WTC11 (cell line): ENCODE measurements around the gene PCDHA1. TPM values are rescaled to one million over a fixed set of nuclear protein-coding genes. Genes with fewer than 3 reads are reported as not detected.

Source experiments
- ATAC-seq: fragments of 200-7000 bp; cut with Tn5 transposase; 2 replicates; pipeline ENCODE4 v1.10.0; 2021; ENCODE audit warnings: mild to moderate bottlenecking, moderate library complexity
- CTCF ChIA-PET: fragments of 300-600 bp; sonication (Branson Sonifier 250); formaldehyde crosslinking; loops from one replicate; lab custom pipeline; 2021; ENCODE audit warnings: antibody characterized with exemption; lab: Charles Lee
- POLR2A ChIA-PET: fragments of 350-600 bp; sonication (Branson Sonifier 250); formaldehyde crosslinking; loops from one replicate; lab custom pipeline; 2021; ENCODE audit warnings: antibody characterized with exemption; lab: Charles Lee
- DNase-seq: peaks from one replicate; pipeline ENCODE4 v3.0.0; 2021; ENCODE audit warnings: low spot score
- H3K27ac Mint-ChIP-seq: 2 replicates; pipeline ENCODE4 v1.8.0; 2021; ENCODE audit warnings: mixed read lengths
- H3K27me3 Mint-ChIP-seq: 2 replicates; pipeline ENCODE4 v1.8.0; 2021; ENCODE audit warnings: low read depth, mild to moderate bottlenecking, moderate library complexity, mixed read lengths
- H3K36me3 Mint-ChIP-seq: 2 replicates; pipeline ENCODE4 v1.8.0; 2021; ENCODE audit warnings: mixed read lengths
- H3K4me1 Mint-ChIP-seq: 2 replicates; pipeline ENCODE4 v1.8.0; 2022; ENCODE audit warnings: mixed read lengths
- H3K4me3 Mint-ChIP-seq: 2 replicates; pipeline ENCODE4 v1.8.0; 2021; ENCODE audit warnings: mild to moderate bottlenecking, moderate library complexity, mixed read lengths
- H3K9me3 Mint-ChIP-seq: 2 replicates; pipeline ENCODE4 v1.8.0; 2021; ENCODE audit warnings: mixed read lengths
- CBFB ChIP-seq: sonication (generic); formaldehyde crosslinking; IDR thresholded peaks from 2 replicates; pipeline ENCODE4 v1.8.1; 2022; ENCODE audit warnings: mild to moderate bottlenecking, low read depth, missing genetic modification reagents
- CTCF ChIP-seq: fragments of 200-600 bp; IDR thresholded peaks from 2 replicates; pipeline ENCODE4 v1.8.0; 2022; ENCODE audit warnings: antibody characterized with exemption
- E2F4 ChIP-seq: sonication (generic); formaldehyde crosslinking; IDR thresholded peaks from 2 replicates; pipeline ENCODE4 v1.8.1; 2022; ENCODE audit warnings: low read depth, mild to moderate bottlenecking, moderate library complexity, missing genetic modification reagents, borderline replicate concordance
- FOXJ3 ChIP-seq: sonication (generic); formaldehyde crosslinking; IDR thresholded peaks from 2 replicates; pipeline ENCODE4 v1.9.0; 2021; ENCODE audit warnings: missing genetic modification reagents, mild to moderate bottlenecking, borderline replicate concordance
- FOXP4 ChIP-seq: sonication (generic); formaldehyde crosslinking; IDR thresholded peaks from 2 replicates; pipeline ENCODE4 v1.8.0; 2022; ENCODE audit warnings: mild to moderate bottlenecking, missing genetic modification reagents
- HMGXB4 ChIP-seq: sonication (generic); formaldehyde crosslinking; IDR thresholded peaks from 2 replicates; pipeline ENCODE4 v1.8.1; 2023; ENCODE audit warnings: mild to moderate bottlenecking, moderate library complexity, missing genetic modification reagents
- PREB ChIP-seq: sonication (generic); formaldehyde crosslinking; IDR thresholded peaks from 2 replicates; pipeline ENCODE4 v1.8.1; 2022; ENCODE audit warnings: mild to moderate bottlenecking, missing genetic modification reagents, moderate library complexity, borderline replicate concordance
- SMAD4 ChIP-seq: sonication (generic); formaldehyde crosslinking; IDR thresholded peaks from 2 replicates; pipeline ENCODE4 v1.8.0; 2022; ENCODE audit warnings: mild to moderate bottlenecking, missing genetic modification reagents
- TCF7 ChIP-seq: sonication (generic); formaldehyde crosslinking; IDR thresholded peaks from 2 replicates; pipeline ENCODE4 v1.8.0; 2022; ENCODE audit warnings: mild to moderate bottlenecking, low read depth, missing genetic modification reagents, moderate library complexity
- TP53 ChIP-seq: sonication (generic); formaldehyde crosslinking; IDR thresholded peaks from 2 replicates; pipeline ENCODE4 v1.8.1; 2023; ENCODE audit warnings: mild to moderate bottlenecking, missing genetic modification reagents
- ZNF219 ChIP-seq: sonication (generic); formaldehyde crosslinking; IDR thresholded peaks from 2 replicates; pipeline ENCODE4 v1.8.0; 2023; ENCODE audit warnings: missing genetic modification reagents, mild to moderate bottlenecking, borderline replicate concordance
- ZNF425 ChIP-seq: fragments of 250-450 bp; sonication (Bioruptor Pico); conservative IDR thresholded peaks from 2 replicates; pipeline ENCODE4 v1.9.0; 2021; ENCODE audit warnings: mild to moderate bottlenecking
- total RNA-seq: library from RNA; stranded (reverse); gene quantifications from 3 replicates; pipeline ENCODE4 v1.2.3, GENCODE V29; 2021
- TF ChIP-seq, protein P1 (sequence below): fragments of 250-450 bp; sonication (Bioruptor Pico); IDR thresholded peaks from 2 replicates; pipeline ENCODE4 v1.8.0; 2021; ENCODE audit warnings: mild to moderate bottlenecking

The PCDHA1 gene
- total RNA-seq, 1 experiment from 2014 or later: 2.4 TPM

GRCh38 chr5:141031006-141031405, 245.1 kb downstream of the PCDHA1 start:
- no peaks in the 10 kb centered on the region for H3K36me3 Mint-ChIP-seq
- POLR2A ChIA-PET: no interaction called here
- CTCF ChIA-PET: no interaction called here
- no peaks in the 10 kb centered on the region for H3K27me3 Mint-ChIP-seq
- ATAC-seq (no peak), DNase-seq (no peak)
- H3K27ac Mint-ChIP-seq: no peak overlapping the region
- no peak overlapping the region for H3K4me3 Mint-ChIP-seq
- no peak for TF ChIP-seq TP53 (CRISPR knock-in tag)
- TF ChIP-seq, protein P1, sequence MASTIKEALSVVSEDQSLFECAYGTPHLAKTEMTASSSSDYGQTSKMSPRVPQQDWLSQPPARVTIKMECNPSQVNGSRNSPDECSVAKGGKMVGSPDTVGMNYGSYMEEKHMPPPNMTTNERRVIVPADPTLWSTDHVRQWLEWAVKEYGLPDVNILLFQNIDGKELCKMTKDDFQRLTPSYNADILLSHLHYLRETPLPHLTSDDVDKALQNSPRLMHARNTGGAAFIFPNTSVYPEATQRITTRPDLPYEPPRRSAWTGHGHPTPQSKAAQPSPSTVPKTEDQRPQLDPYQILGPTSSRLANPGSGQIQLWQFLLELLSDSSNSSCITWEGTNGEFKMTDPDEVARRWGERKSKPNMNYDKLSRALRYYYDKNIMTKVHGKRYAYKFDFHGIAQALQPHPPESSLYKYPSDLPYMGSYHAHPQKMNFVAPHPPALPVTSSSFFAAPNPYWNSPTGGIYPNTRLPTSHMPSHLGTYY (CRISPR knock-in tag): no peak
- no peak for TF ChIP-seq HMGXB4
- TF ChIP-seq FOXJ3 (CRISPR knock-in tag): no peak
- TF ChIP-seq CBFB (CRISPR knock-in tag): no peak
- no peak for TF ChIP-seq FOXP4 (CRISPR knock-in tag)
- TF ChIP-seq ZNF219: no peak
- no peak for TF ChIP-seq E2F4
- H3K4me1 Mint-ChIP-seq: 0 out of 2 replicates have a peak, but pooled peaks cover 3% of the 10 kb centered on the region
- no peaks in the 10 kb centered on the region for H3K9me3 Mint-ChIP-seq

GRCh38 chr5:141032626-141033025, 246.7 kb downstream of the PCDHA1 start:
- no peaks in the 10 kb centered on the region; the same call in 1 of the 2 replicates for H3K4me1 Mint-ChIP-seq
- CTCF ChIA-PET: interaction anchor here (0.7 to 2.0 kb wide), 13 partner anchors 9 to 191 kb away, joined by 3 to 17 read pairs (median 4); partner anchors contain the start of genes PCDHA10, PCDHA11, PCDHA13 and PCDHA8
- peak; percentile 48; the same call in 1 of the 2 replicates for ATAC-seq
- POLR2A ChIA-PET: no interaction called here
- no peaks in the 10 kb centered on the region for H3K9me3 Mint-ChIP-seq
- H3K4me3 Mint-ChIP-seq: no peak overlapping the region
- TF ChIP-seq ZNF219: no peak
- TF ChIP-seq TCF7 (CRISPR knock-in tag): no peak
- DNase-seq: no peak
- no peaks in the 10 kb centered on the region for H3K27me3 Mint-ChIP-seq
- no peak overlapping the region for H3K27ac Mint-ChIP-seq
- no peaks in the 10 kb centered on the region for H3K36me3 Mint-ChIP-seq

DNA sequence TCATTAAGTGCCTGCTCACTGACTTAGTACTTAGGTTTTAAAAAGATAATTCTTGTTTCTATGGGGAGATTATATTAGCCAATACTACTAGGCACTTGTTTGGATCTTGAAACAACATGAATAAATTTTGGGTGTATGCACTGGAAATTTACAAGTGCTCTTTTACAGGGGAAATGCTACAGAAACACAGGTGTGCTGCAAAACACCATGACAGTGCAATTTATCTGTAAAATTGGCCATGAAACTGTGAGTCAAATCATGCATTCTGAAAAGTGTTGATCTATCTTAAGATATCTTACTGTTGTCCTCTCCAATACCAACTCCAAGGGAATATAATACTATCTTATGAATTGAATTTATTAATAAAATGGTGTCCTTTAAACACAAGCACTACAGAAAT, 253.1 kb downstream of the PCDHA1 start:
- ChIA-PET POLR2A (interaction anchor here (1.3 to 2.4 kb wide), 2 partner anchors 37 to 112 kb away, joined by 6 to 50 read pairs; partner anchors contain the start of gene PCDHAC1), CTCF (interaction anchor here (1.0 to 3.9 kb wide), 17 partner anchors 39 to 197 kb away, joined by 3 to 243 read pairs (median 15); partner anchors contain the start of genes PCDHA11, PCDHA13, PCDHA8 and PCDHAC1)
- Mint-ChIP-seq H3K4me3 (no peak overlapping the region; the same call in 1 of the 2 replicates), H3K4me1 (peaks cover 4% of the 10 kb centered on the region), H3K9me3 (no peaks in the 10 kb centered on the region), H3K27ac (0 out of 2 replicates have a peak overlapping the region, but pooled peaks have one; percentile 5), H3K36me3 (no peaks in the 10 kb centered on the region), H3K27me3 (no peaks in the 10 kb centered on the region)
- ATAC-seq: no peak
- DNase-seq: no peak
- TF ChIP-seq SMAD4 (CRISPR knock-in tag): no peak
- no peak for TF ChIP-seq ZNF425 (CRISPR knock-in tag)
- TF ChIP-seq, protein P1 (CRISPR knock-in tag): no peak
- TF ChIP-seq PREB: no peak
- TF ChIP-seq CTCF: no peak
